Neuronal stem cell (in vitro differentiated cells): ENCODE measurements around the gene ZNG1F.
"Not testable (repeated sequence)": the region's sequence is repeated elsewhere in the genome, so short reads cannot be mapped to it uniquely, and the experiment has no call there.

Experiments
- DNase-seq: peaks from one replicate; pipeline ENCODE4 v3.0.0-alpha.2; 2013; ENCODE audit warnings: low spot score
- H2AFZ ChIP-seq: one replicate; pipeline ENCODE4 v1.6.1; 2013; ENCODE audit warnings: mild to moderate bottlenecking, low read length, inconsistent platforms
- H2AK5ac ChIP-seq: 2 replicates; pipeline ENCODE4 v1.6.1; 2013; ENCODE audit warnings: low read depth, mild to moderate bottlenecking, inconsistent platforms, low read length, moderate library complexity, mixed read lengths
- H2BK120ac ChIP-seq: 2 replicates; pipeline ENCODE4 v1.6.1; 2013; ENCODE audit warnings: low read depth, mild to moderate bottlenecking, inconsistent platforms, low read length, moderate library complexity, mixed read lengths
- H2BK12ac ChIP-seq: one replicate; pipeline ENCODE4 v1.6.1; 2013; ENCODE audit warnings: low read length, inconsistent platforms
- H2BK15ac ChIP-seq: 2 replicates; pipeline ENCODE4 v1.6.1; 2013; ENCODE audit warnings: mild to moderate bottlenecking, low read length, inconsistent platforms, mixed read lengths
- H2BK5ac ChIP-seq: one replicate; pipeline ENCODE4 v1.6.1; 2013; ENCODE audit warnings: inconsistent platforms, mild to moderate bottlenecking, low read length, moderate library complexity
- H3K14ac ChIP-seq: one replicate; pipeline ENCODE4 v1.6.1; 2013; ENCODE audit warnings: low read length, inconsistent platforms
- H3K18ac ChIP-seq: 2 replicates; pipeline ENCODE4 v1.6.1; 2013; ENCODE audit warnings: low read length, inconsistent platforms
- H3K23ac ChIP-seq: 2 replicates; pipeline ENCODE4 v1.6.1; 2013; ENCODE audit warnings: low read depth, mild to moderate bottlenecking, mixed read lengths, low read length, inconsistent platforms; ENCODE audit not compliant: poor library complexity
- H3K27ac ChIP-seq: replicated peaks from 3 replicates; pipeline ENCODE4 v1.5.1; 2013; ENCODE audit warnings: low read length, inconsistent platforms
- H3K27me3 ChIP-seq, 3 experiments: 2 replicates each; pipeline ENCODE4 v1.6.1; 2013; ENCODE audit warnings: low read length in 3 of 3, mild to moderate bottlenecking in 2 of 3, inconsistent platforms in 1 of 3, low read depth in 1 of 3, mixed read lengths in 1 of 3, moderate library complexity in 1 of 3; ENCODE audit not compliant: control insufficient read depth in 3 of 3, insufficient read depth in 3 of 3
- H3K36me3 ChIP-seq, 2 donors: replicated peaks in 1 of 2; 2 replicates each; pipeline ENCODE4 v1.6.1; 2013; ENCODE audit warnings: low read length in 2 of 2; ENCODE audit not compliant: control insufficient read depth in 2 of 2, insufficient read depth in 2 of 2
- H3K4ac ChIP-seq: 2 replicates; pipeline ENCODE4 v1.6.1; 2013; ENCODE audit warnings: inconsistent platforms, mild to moderate bottlenecking, low read length, moderate library complexity
- H3K4me1 ChIP-seq, 2 donors: 1 replicate in 1 of 2; 2 replicates in 1 of 2; pipeline ENCODE4 v1.6.1; 2013; ENCODE audit warnings: low read length in 2 of 2, low read depth in 1 of 2; ENCODE audit not compliant: control insufficient read depth in 2 of 2, insufficient read depth in 1 of 2
- H3K4me2 ChIP-seq: one replicate; pipeline ENCODE4 v1.6.1; 2013; ENCODE audit warnings: mild to moderate bottlenecking, low read length, inconsistent platforms; ENCODE audit not compliant: insufficient read depth, poor library complexity, severe bottlenecking
- H3K4me3 ChIP-seq, 2 donors: 2 replicates each; pipeline ENCODE4 v1.5.1; 2013; ENCODE audit warnings: low read length in 2 of 2, mild to moderate bottlenecking in 2 of 2, inconsistent platforms in 1 of 2, moderate library complexity in 1 of 2
- H3K79me1 ChIP-seq: one replicate; pipeline ENCODE4 v1.6.1; 2013; ENCODE audit warnings: low read depth, mild to moderate bottlenecking, inconsistent platforms, low read length, moderate library complexity
- H3K9ac ChIP-seq: one replicate; pipeline ENCODE4 v1.6.1; 2013; ENCODE audit warnings: mild to moderate bottlenecking, low read depth, low read length, inconsistent platforms; ENCODE audit not compliant: poor library complexity
- H3K9me3 ChIP-seq, 2 donors: replicated peaks in 1 of 2; 2 replicates each; pipeline versions ENCODE3 to v1.6.1; 2013; ENCODE audit warnings: low read length in 2 of 2, mild to moderate bottlenecking in 2 of 2, inconsistent platforms in 1 of 2, low read depth in 1 of 2, mixed read lengths in 1 of 2, moderate library complexity in 1 of 2; ENCODE audit not compliant: control insufficient read depth in 2 of 2, insufficient read depth in 1 of 2
- H4K8ac ChIP-seq: one replicate; pipeline ENCODE4 v1.6.1; 2013; ENCODE audit warnings: low read depth, mild to moderate bottlenecking, inconsistent platforms, low read length, moderate library complexity
- H4K91ac ChIP-seq: one replicate; pipeline ENCODE4 v1.6.1; 2013; ENCODE audit warnings: low read length, low read depth, mild to moderate bottlenecking, inconsistent platforms; ENCODE audit not compliant: poor library complexity
- WGBS, 2 donors: extraction: QIAGEN DNeasy Blood & Tissue Kit; methylation state at CpG; one replicate each; pipeline ENCODE4 v1.1.7; 2013; ENCODE audit warnings: missing lambda C conversion rate in 2 of 2, mixed read lengths in 1 of 2; ENCODE audit not compliant: insufficient read length in 2 of 2, insufficient replicate concordance in 1 of 2; ENCODE audit errors: extremely low coverage in 2 of 2; 5-methylcytosine and 5-hydroxymethylcytosine counted together

Gene ZNG1F

DNA sequence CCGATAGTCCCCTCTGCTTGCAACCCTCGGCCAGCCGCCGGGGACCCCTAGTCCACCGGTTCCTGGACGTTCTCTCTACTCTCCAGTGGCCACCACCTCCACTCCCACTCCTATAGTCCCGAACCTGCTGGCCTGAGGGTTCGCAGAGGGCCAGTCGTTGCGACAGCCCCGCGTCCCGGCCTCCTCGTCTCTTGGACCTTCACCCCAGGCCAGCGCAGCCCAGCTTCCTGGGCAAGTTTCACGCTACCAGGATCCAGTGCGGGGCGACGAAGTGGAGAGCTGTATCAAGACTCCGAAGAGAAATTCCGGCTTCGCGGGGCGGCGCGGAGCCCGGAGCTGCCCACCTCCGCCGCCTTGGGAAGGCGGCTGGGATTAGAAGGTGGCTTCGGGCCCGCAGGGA is 65.7 kb downstream of the ZNG1F start:
- H3K18ac ChIP-seq, H2AK5ac ChIP-seq, H4K8ac ChIP-seq, H3K27ac ChIP-seq, H3K9me3 ChIP-seq, H3K36me3 ChIP-seq, H3K9ac ChIP-seq, DNase-seq, H3K79me1 ChIP-seq, H4K91ac ChIP-seq, H3K4me3 ChIP-seq, H2BK5ac ChIP-seq, H3K27me3 ChIP-seq, H3K14ac ChIP-seq, H2BK12ac ChIP-seq, H3K4me2 ChIP-seq, H2AFZ ChIP-seq, H3K4ac ChIP-seq, H3K4me1 ChIP-seq, H3K23ac ChIP-seq, H2BK15ac ChIP-seq, H2BK120ac ChIP-seq: not testable (repeated sequence)
- no CpG with 5 or more reads among the region's 32 CpGs for WGBS, 2 donors

- H2BK5ac ChIP-seq, H3K79me1 ChIP-seq, H2BK15ac ChIP-seq, H4K91ac ChIP-seq, H4K8ac ChIP-seq, H3K23ac ChIP-seq, H3K4me2 ChIP-seq, H3K27ac ChIP-seq, H3K36me3 ChIP-seq, DNase-seq, H2AK5ac ChIP-seq, H3K27me3 ChIP-seq, H3K4me3 ChIP-seq, H3K9ac ChIP-seq, H3K9me3 ChIP-seq, H2BK12ac ChIP-seq, H2AFZ ChIP-seq, H3K4me1 ChIP-seq, H3K4ac ChIP-seq, H3K14ac ChIP-seq, H3K18ac ChIP-seq, H2BK120ac ChIP-seq: not testable (repeated sequence)
- no CpG with 5 or more reads among the region's 4 CpGs for WGBS, 2 donors
These were observed 68.4 kb downstream of the ZNG1F start for GRCh38 chr9:41120696-41121095.

DNA sequence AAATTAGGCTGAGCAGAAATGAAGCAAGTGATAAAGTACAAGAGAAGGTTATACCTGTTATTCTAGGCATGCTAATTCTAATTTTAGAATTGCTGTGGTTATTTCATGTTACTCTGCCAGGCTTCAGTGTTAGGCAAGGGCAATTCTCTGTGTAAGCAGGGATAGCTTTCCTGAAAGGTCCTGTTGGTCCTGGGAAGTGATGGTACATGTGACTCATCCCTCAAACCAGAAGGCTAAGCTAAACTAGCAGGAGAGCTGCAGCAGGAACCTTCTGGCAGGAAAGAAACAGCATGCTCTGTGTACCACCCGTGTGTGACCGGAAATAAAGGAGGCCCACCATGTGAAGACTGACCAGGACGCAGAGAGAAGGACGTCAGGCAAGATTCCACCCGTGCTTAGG is 69.4 kb downstream of the ZNG1F start:
- H3K9ac ChIP-seq, H3K4ac ChIP-seq, DNase-seq, H3K4me1 ChIP-seq, H3K36me3 ChIP-seq, H3K9me3 ChIP-seq, H3K27ac ChIP-seq, H2AK5ac ChIP-seq, H2BK12ac ChIP-seq, H2BK5ac ChIP-seq, H3K79me1 ChIP-seq, H3K4me3 ChIP-seq, H2BK120ac ChIP-seq, H2BK15ac ChIP-seq, H3K27me3 ChIP-seq, H3K18ac ChIP-seq, H4K8ac ChIP-seq, H3K4me2 ChIP-seq, H2AFZ ChIP-seq, H3K14ac ChIP-seq, H4K91ac ChIP-seq, H3K23ac ChIP-seq: not testable (repeated sequence)
- WGBS, 2 donors: no CpG with 5 or more reads among the region's 5 CpGs

DNA sequence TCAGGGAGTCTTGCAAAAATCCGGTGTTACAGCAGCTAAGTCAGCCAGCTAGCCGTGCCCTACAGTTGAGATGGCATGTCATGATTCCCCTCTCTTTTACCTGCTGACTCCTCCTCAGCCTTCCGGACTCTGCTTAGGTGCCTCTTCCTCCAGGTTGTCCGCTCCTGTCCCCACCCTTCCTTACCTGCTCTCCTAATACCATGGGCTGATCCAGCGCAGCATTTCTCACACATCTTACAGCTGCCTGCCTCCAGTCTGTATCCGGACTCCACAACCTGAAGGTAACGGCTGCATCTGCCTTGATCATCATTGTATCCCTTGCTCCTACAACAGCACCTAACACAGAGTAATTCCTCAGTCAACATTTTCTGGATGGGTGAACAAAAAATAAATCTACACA is 69.8 kb downstream of the ZNG1F start:
- not testable (repeated sequence) for DNase-seq, H2BK120ac ChIP-seq, H4K91ac ChIP-seq, H3K36me3 ChIP-seq, H3K27ac ChIP-seq, H3K9ac ChIP-seq, H3K9me3 ChIP-seq, H3K18ac ChIP-seq, H3K4me2 ChIP-seq, H2BK5ac ChIP-seq, H3K79me1 ChIP-seq, H3K4me1 ChIP-seq, H3K23ac ChIP-seq, H3K27me3 ChIP-seq, H2AK5ac ChIP-seq, H2AFZ ChIP-seq, H3K4me3 ChIP-seq, H3K4ac ChIP-seq, H2BK12ac ChIP-seq, H4K8ac ChIP-seq, H3K14ac ChIP-seq, H2BK15ac ChIP-seq
- WGBS, 2 donors: no CpG with 5 or more reads among the region's 7 CpGs
